HL-60 (cell line): Measurements from ENCODE around the gene BIRC5.

Source experiments
- DNase-seq, 2 experiments: peaks; one replicate each; pipeline ENCODE4 v3.0.0-alpha.2; 2010 to 2020; ENCODE audit warnings: low read depth in 1 of 2, low spot score in 1 of 2
- H3K27ac ChIP-seq: fragments of 250-450 bp; sonication (Bioruptor Pico); replicated peaks from 2 replicates; pipeline ENCODE4 v1.5.1; 2020; ENCODE audit warnings: mild to moderate bottlenecking, moderate library complexity
- H3K27me3 ChIP-seq: fragments of 250-450 bp; sonication (Bioruptor Pico); 2 replicates; pipeline ENCODE4 v1.5.1; 2021; ENCODE audit warnings: mild to moderate bottlenecking, moderate library complexity; ENCODE audit not compliant: insufficient read depth, poor library complexity, severe bottlenecking
- H3K4me3 ChIP-seq: replicated peaks from 2 replicates; pipeline ENCODE4 v1.5.1; 2011; ENCODE audit warnings: mild to moderate bottlenecking, control low read depth, low read length; ENCODE audit not compliant: insufficient read depth
- CTCF ChIP-seq: IDR thresholded peaks from one replicate; pipeline ENCODE4 v1.5.1; 2011; ENCODE audit warnings: low read length, control low read depth, inconsistent platforms; ENCODE audit not compliant: insufficient read depth
- GABPA ChIP-seq: IDR thresholded peaks from 2 replicates; pipeline ENCODE4 v1.6.1; 2012; ENCODE audit warnings: low read depth
- POLR2AphosphoS5 ChIP-seq: IDR thresholded peaks from 2 replicates; pipeline ENCODE4 v1.6.1; 2012; ENCODE audit warnings: low read depth
- REST ChIP-seq: IDR thresholded peaks from 2 replicates; pipeline ENCODE4 v1.6.1; 2012; ENCODE audit warnings: low read depth; ENCODE audit not compliant: insufficient replicate concordance
- SPI1 ChIP-seq: IDR thresholded peaks from 2 replicates; pipeline ENCODE4 v1.6.1; 2012; ENCODE audit warnings: low read depth, mild to moderate bottlenecking, borderline replicate concordance

BIRC5 gene

GRCh38 chr17:78249818-78250806 lies 36.1 kb downstream of the BIRC5 start:
- TF ChIP-seq POLR2AphosphoS5 (no peak), SPI1 (no peak), GABPA (no peak), REST (no peak), CTCF (no peak)
- Histone ChIP-seq H3K27me3 (no peaks in the 10 kb centered on the region), H3K4me3 (no peak overlapping the region), H3K27ac (no peak overlapping the region)
- DNase-seq = no peak

DNA sequence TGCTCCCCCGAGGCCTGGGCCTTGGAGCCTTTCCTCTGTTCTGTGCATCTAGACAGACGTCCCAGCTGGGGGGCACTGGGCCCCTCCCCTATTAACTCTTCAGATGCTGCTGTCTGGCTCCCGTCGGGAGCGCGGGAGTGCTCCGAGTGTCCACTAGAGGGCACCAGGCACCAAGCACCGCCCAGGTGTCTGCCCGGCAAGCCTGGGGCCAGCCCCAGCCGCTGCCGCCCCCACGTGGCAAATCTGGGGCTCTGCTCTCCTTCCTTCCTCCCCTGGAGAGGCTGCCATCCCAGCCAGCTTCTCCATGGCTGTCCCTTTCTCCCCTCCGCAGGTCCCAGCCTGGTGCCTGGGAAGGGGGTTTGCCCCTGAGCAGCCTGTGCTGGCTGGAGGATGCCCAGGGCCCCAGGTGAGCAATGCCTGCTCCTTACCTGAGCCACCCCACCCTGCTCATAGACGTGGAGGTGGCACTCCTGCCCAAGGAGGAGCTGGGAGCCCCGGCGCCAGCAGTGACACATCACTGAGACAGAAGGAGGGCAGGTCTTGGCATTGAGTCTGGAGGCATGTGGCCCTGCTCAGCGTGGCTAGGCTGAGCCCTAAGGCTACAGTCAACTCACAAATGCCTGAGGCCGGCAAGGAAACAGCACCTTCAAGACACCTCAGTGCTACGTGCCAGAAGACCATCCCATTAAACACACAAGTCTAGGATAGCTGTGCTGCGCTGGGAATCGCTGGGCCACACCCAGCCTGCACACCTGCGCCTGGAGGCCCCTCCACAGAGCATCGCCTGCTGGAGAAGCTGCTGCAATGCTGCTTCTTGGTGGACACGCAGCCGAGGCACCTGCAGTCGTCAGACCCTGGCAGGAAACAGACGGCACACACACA lies 37.1 kb downstream of the BIRC5 start:
- Histone ChIP-seq H3K27me3 (no peaks in the 10 kb centered on the region), H3K4me3 (no peak overlapping the region), H3K27ac (no peak overlapping the region)
- TF ChIP-seq POLR2AphosphoS5 = no peak
- TF ChIP-seq GABPA = no peak
- peak; percentile 33; the same call in 1 of the 2 replicates for TF ChIP-seq SPI1
- no peak for TF ChIP-seq REST
- peak; percentile 99 for TF ChIP-seq CTCF
- peak in 1 of 2 experiments; percentile 87 for DNase-seq

DNA sequence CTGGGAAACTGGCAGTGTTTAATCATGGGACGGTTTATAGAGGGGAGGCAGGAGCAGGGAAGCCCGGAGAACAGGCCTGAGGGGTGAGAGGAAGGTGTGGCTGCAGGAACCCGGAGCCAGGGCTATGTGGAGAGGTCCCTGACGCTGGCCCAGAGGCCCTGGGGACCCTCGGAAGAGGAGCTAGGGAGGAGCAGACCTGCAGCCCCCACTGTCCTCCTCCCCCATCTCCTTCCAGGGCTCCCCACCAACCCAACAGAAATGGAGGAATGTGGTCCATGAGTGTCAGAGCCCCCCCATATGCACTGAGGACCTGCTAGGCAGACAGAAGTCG lies 37.7 kb downstream of the BIRC5 start:
- no peak overlapping the region for H3K27ac ChIP-seq
- no peaks in the 10 kb centered on the region for H3K27me3 ChIP-seq
- DNase-seq = no peak
- no peak for TF ChIP-seq CTCF
- TF ChIP-seq REST = no peak
- no peak overlapping the region for H3K4me3 ChIP-seq
